NCI-H128 (cell line): ENCODE results near the gene NAIF1.
"Not testable (repeated sequence)": the region's sequence is repeated elsewhere in the genome, so short reads cannot be mapped to it uniquely, and the experiment has no call there.

Experiments used
- DNase-seq: peaks from one replicate; lab custom pipeline; 2025; ENCODE audit not compliant: unreplicated experiment; lab: John Stamatoyannopoulos, UW

Gene NAIF1

DNA sequence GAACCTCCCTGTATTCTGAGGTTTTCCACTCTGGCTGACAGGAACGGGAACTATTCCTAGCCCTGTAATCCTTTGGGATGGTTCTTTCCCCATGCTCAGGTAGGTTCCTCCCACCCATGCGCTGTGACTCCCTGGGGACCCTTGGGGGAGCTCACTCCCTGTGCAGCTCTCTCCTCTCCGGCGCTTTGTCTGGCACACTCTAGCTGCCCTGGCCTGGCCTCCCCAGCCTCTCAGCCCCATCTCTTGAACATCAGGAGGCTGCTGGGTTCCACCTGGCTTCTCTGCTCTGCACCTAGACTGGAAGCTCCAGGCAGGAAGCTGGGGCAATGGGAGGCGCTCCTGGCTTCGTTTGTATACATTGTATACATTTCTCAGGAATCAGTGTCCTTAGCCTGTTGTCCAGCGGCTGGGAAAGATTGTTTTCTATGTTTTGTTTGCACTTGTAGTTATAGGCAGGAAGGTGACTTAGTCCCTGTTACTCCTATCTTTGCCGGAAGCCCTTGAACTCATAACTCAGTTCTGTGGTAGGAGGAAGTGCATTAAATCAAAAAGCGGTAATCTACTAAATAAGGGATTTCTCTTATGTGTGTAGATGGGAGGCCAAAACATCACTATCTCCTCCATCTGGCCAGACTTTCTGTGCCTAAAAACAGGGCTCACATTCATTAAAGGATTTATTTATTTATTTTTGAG, 21.3 kb upstream of the NAIF1 start:
- DNase-seq: no peak

DNA sequence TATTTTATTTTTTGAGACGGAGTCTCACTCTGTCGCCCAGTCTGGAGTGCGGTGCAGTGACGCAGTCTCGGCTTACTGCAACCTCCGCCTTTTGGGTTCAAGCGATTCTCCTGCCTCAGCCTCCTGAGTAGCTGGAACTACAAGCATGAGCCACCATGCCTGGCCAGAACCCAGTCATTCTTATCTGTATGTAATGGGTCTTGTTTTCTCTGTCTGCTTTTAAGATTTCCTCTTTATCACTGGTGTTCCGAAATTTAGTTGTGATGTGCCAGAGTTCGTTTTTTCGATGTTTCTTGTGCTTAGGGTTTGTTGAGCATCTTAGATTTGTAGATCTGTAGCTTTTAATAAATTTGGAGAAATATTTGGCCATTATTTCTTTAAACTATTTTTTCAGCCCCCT, 20.1 kb upstream of the NAIF1 start:
- DNase-seq: no peak

DNA sequence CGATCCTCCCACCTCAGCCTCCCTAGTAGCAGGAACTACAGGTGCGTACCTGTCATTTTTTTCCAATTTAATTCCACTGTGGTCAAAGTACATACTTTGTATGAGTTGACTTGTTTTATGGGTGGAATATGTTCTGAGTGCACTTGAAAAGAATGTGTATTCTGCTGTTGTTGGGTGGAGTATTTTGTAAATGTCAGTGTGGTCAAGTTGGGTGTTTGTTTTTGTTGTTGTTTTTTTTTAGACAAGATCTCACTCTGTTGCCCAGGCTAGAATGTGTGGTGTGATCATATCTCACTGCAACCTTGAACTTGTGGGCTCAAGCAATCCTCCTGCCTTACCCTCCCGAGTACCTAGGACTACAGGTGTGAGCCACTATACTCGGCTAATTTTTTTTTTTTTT, 18.8 kb upstream of the NAIF1 start:
- DNase-seq: no peak

DNA sequence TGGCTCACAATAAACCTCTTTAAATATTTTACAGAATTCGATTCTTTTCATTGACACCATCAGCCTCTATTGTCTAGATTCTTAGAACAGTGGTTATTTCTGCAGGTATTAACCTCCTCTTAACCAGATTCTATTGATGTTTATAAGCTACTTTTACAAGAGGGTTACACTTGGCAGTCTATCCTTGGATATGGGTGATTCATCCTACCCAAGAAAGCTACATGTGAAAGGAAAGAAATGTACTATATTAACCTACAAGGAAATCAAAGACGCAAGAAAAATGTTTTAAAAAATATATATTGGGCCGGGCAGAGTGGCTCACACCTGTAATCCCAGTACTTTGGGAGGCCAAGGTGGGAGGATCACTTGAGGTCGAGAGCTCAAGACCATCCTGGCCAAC, 17.6 kb upstream of the NAIF1 start:
- DNase-seq: no peak

DNA sequence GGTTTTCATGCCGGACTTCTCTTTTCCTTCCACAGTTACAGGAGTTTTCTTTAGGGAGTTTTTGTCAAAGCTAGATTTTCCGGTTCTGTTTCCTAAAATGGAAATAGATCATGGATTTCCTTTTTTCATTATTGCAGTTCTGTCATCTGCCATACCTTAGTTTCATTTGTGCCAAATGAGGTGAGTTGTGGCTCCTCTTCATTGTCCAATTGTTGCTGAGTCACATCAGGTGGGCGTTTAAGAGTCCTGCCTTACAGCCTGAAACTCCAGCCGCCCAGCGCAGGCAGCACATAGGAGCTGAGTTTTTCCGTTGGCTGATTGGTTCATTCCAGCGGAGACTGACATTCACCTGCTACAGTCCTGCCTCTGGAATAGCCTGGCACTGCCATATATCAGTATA, 15.0 kb upstream of the NAIF1 start:
- DNase-seq: no peak

DNA sequence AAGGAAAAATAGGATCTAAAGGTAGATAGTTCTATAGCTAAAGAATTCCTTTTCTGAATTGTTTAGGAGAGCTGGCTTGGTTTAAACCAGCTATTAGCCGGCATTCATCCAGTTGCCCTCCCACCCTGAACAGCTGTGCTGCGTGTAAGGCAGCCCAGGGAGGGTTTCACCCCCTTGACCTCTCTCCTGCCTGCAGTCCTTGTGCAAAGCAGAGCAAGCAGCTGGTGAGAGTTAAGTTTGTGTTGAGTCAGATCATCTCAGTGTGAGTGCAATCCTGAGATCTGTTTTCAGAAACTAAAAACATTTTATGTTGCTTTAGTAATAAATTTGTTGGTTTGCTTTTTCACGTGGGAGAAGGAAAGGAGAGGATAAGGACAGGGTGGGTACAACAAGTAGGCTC, 13.9 kb upstream of the NAIF1 start:
- no peak for DNase-seq

DNA sequence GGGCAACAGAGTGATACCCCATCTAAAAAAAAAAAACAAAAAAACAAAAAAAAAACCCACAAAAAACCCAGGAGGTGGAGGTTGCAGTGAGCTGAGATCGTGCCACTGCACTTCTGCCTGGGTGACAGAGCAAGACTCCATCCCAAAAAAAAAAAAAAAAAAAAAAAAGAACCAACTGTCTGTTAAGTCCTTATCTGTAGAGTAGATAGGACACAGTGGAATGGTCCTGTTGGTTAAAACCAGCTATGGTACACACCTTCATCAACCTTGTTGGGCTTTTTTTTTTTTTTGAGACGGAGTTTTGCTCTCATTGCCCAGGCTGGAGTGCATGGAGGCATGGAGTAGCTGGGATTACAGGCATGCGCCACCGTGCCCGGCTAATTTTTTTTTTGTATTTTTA, 13.1 kb upstream of the NAIF1 start:
- DNase-seq: no peak

DNA sequence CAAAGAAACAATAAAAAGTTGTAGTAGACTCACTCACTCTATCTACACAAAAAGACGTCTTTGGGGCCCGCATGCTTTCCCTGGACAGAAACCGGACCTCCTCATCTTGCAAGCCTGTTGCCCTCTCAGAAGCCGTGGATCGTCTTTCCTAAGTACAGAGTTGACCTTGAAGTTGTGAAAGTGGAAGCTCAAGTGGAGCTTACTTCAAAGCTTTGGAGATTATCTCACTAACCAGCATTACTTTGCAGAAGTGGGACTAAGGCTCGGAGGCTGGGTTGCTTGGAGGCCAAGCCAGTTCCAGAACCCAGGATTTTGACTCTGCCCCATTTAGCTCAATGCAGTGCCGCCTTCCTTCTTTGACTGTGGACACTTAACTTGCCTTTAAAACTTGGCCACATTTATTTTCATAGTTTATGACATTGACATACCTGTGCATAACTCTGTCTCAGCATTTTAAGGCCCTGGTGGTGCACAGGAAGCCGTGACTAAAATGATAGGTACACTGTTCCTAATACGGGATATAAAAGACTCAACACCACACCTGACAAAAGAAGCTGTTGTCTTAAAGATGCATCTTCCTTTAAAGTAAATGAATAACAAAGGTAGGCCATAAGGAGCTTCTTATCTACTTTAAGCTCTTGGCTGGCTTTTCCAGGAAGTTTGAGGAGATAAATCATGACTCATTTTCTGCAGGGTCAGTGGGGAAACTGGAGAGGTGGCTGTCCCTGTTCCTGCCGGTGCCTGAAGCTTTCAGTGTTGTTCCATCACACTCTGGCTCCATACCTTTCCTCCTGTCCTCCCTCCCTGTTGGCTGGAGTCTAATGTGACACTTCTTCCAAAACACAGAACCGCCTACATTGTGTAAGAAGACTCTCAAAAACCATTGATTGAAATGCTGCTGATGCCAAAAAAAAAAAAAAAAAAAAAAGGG, 11.6 kb upstream of the NAIF1 start:
- no peak for DNase-seq

DNA sequence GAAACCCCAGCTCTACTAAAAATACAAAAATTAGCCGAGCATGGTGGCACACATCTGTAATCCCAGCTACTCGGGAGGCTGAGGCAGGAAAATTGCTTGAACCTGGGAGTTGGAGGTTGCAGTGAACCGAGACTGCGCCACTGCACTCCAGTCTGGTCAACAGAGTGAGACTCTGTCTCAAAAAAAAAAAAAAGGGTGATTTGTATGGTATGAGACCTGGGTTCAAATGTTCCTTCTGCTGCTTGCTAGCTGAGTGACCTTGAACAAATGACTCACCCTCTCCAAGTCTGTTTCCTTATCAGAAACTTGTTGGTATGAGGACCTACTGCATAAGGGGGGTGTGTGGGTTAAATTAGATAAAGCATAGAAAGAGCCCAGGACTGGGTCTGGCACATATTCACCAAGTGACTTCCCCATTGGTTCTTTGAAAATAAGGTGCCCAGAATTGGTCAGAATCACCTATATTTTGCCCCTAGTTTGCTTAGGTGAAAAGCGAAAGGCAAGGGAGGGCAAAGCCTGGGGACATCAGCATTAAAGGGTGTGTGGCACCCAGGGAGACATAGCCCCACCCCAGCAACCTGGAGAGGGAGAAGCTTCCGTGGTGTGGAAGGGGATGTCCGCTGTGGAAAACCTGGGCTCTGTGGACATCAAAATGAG, 10.9 kb upstream of the NAIF1 start:
- no peak for DNase-seq

DNA sequence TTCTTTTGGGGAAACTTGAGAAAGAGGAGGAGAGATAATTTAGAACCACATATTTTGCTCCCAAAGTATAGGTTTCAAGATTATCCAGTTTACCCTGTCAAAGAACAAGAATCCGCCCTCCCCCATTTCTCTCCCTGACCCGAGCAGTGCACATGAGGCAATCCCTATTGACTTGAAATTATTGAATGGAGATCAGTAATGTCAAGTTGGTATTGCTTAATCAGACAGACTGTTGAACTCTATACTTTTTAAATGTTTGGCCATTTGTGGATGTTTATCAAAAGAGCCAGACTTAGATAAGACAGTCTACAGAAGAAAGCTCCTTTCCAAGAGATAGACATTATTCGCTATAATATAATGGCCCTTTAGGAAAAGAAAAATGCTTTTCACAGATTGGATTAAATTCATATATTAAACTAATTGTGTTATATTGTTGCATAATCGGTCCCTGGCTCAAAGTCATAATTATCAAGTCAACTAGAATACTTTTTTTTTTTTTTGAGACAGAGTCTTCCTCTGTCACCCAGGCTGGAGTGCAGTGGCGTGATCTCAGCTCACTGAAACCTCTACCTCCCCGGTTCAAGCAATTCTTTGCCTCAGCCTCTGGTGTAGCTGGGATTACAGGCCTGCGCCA, 6.2 kb upstream of the NAIF1 start:
- no peak for DNase-seq

DNA sequence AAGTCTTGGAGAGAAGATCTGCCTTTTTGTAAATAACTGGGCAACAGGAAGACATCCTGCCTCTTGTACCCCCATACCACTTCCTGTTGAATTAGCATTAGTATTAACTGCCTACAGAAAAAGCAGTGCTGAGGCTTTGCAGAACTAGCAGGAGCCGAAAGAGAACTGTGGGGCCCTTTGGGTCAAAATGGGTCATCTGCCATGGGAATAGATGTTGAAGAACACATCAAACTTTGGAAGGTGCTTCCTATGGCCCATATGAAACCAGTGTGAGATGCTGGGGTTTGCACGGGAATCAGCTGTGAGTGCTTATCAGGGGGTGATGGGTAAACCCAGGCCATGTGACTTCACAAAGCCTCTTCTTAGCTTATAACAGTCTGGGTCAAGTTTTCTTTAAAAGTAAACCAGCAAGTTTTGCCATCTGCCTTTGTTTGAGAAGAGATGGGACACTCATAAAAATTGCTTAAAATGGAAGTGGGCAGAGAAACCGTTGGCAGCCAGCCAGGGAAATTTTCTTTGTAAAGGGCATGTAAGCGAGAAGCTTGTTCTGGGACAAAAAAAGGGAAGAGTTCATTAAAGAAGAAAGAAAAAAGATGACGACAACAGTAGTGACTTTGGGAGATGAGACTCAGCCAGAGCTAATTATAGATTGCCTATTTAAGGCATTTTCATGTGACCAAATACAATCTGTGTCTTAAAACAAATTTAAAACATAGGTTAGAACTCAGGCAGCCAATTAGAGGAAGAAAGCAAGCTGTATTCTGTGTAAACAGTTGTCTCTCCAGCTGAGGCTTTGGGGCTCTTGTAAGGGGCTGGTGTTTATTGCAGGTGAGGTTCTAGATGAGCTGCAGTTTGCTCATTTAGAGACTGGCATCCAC, 5.3 kb upstream of the NAIF1 start:
- no peak for DNase-seq

DNA sequence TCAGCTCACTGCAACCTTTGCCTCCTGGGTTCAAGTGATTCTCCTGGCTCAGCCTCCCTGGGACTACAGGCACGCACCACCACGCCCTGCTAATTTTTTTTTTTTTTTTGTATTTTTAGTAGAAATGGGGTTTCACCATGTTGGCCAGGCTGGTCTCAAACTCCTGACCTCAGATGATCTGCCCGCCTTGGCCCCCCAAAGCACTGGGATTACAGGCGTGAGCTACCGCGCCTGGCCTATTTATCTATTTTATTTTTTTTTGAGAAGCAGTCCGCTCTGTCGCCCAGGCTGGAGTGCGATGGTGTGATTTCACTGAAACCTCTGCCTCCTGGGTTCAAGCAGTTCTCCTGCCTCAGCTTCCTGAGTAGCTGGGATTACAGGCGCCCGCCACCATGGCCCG, 4.4 kb upstream of the NAIF1 start:
- not testable (repeated sequence) for DNase-seq

DNA sequence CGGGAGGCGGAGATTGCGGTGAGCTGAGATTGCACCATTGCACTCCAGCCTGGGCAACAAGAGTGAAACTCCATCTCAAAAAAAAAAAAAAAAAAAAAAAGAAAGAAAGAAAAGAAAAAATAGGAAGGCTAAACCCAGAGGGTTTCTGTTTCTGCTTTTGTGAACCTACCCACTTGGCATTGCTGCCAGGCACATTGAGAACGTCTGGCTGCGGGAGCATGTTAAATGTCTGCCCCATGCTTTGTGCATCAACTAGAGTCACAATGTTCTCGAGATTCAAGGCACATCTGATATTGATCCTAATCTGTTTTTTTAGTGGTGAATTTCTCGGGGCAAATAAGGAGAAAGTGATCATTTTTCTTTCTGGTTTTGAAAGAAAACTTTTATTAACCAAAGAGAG, 3.8 kb upstream of the NAIF1 start:
- DNase-seq: no peak

DNA sequence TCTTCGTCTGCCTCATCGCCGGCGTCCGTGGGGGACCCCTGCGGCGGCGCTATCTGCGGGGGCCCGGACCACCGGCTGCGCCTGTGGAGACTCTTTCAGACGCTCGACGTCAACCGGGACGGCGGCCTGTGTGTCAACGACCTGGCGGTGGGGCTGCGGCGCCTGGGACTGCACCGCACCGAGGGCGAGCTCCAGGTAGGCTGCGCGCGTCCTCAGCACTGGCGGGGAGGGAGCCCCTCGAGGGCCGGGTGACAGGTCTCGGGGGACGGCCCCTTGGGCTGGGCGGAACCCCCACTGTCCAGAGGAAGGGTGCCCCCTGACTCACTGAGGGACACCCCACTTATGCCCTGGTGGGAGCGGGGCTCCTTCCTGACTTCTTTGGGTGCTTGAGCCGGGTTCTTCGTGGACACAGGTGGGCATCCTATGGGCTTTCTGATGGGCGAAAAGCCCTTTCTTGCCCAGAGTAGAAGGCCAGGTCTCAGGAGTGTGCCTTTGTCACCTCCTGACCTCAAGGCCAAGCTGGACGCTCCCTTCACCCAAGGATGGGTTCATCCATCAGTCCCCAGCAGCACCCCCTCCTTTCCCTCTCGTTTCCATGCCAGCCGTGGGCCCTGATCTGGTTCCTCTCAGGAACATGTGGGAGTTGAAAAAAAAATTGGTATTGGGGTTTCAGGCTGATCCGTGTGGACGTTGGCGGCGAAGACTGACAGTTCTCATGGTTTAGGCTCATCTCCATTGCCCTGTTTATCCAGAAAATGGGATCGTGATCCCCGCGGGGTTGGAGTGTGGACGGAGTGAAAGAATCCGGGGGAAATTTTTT, 1.5 kb upstream of the NAIF1 start:
- no peak for DNase-seq

DNA sequence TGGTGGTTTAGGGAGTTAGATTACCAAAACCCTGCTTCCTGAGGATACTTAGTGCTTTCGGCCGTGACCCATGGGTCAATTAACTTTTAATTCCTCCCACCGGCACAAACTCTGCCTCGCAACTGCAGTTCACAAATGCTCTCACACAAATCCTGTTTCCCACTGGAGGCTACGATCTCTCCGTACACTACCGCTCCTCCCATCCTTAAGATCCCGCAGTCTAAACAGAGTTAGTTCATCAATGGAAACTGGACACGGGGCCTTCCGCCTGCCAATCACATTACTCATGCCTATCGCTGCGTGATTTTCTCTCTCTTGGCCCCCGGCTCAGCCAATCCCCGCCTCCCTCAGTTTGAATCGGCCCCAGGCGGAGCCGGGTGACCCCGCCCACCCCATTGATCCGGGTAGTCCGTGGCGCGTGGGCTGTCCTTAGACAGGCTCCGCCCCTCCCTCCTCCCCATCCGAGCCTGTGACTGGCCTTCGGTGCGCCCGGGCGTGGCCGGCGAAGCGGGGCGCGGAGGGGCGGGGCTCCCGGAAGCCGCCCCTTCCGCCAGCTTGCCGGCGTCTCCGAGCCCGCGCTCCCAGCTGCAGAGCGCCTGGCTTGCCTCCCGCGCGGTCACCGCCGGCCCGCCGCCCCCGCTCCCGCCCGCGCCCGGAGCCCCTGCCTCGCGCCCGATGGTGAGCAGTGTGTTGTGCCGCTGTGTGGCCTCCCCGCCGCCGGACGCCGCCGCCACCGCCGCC, 695 bp upstream of the NAIF1 start, which contains the start of gene SLC25A25:
SLC25A25 (plus strand) TSS at position 588 of the 741 bp plus-strand sequence; CDS start at position 676, 88 bp downstream.
- peak; percentile 99 for DNase-seq

DNA sequence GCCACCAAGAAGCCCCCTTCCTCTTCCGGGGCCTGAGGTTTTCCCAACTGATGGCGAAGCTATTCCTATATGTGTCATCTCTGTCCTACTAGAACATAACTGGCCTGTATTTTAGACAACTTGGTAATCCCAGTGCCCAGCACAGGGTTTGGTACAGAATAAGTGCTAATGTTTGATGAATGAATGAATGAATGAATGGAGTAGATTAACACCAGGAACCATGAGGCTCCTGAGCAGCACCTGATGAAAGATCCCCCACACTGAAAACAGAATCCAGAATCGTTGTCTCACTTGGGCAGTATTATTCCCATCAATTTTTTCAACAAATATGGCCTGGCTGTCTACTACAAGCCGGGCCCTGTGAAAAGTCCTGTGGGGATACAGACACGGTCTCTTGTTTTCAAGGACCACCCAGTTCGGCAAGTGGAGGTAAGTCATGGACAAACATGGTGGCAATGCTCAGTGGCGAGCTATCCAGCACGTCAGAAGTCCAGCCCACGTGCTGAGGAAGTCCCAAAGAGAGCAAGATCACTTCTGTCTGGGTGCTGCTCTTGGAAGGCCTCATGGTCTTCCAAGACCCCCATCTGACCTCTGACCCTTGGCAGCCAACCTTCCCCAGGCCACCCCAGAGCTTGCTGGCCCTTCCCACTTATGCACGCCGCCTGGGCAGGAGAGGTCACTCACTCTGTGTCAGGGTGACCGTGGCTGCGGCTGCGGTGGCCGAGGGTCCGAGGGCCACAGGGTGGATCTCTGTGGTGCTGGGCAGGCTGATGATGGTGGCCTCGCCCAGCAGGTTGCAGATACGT, 1.0 kb downstream of the NAIF1 start:
- no peak for DNase-seq

DNA sequence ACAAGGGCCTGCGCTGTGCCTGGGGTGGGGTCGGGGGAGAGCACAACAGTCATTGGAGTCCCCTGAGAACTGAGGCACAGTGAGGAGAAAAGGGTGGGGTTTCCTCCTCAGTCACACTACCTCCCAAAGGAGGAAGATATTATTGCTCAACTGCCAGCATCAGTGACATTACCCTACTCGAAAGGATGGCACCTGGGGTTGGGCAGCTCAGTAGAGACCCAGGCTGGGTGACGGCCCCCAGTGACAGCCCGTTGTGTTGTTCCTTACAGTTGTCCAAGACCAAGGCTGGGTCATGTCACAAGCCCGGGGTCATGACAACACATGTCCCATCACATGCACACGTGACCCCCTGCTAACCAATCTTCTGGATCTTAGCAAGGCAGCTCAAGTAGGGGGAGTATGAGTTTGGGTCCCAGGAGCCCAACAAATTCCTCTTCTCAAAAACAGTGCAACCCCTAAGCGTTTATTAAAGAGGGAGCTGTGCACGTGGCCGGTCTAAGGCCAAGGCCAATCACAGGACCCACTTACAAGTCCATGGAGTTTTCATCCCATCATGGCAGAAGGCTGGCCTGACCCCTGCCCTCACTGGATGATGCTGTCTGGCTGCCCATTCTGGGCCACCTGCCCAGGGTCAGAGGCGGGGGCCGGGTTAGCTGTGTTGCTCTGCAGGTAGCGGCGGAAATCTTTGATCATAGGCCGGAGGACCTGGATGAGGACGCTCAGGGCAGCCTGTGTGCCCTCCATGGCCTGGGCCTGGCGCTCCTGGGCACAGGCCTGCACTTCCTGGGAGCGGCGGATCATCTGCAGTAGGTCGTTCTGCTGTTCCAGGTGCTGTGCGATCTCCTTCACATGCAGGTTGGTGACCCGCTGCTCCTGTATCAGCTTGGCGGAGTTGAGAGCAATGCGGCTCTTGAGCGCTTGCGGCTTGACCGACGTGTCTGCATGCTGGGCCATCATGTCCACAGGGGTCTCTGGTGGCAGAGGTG, 4.0 kb downstream of the NAIF1 start:
- no peak for DNase-seq
